ENCODE data around the gene CTSO. TPM values are rescaled to one million over a fixed set of nuclear protein-coding genes. Genes with fewer than 3 reads are reported as not detected.
A peak's percentile ranks its signal among the peaks of the same experiment; 100 is the strongest.

CTSO gene, protein sequence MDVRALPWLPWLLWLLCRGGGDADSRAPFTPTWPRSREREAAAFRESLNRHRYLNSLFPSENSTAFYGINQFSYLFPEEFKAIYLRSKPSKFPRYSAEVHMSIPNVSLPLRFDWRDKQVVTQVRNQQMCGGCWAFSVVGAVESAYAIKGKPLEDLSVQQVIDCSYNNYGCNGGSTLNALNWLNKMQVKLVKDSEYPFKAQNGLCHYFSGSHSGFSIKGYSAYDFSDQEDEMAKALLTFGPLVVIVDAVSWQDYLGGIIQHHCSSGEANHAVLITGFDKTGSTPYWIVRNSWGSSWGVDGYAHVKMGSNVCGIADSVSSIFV
- total RNA-seq, result 10.8 and 12.2 TPM in 2 replicates

DNA sequence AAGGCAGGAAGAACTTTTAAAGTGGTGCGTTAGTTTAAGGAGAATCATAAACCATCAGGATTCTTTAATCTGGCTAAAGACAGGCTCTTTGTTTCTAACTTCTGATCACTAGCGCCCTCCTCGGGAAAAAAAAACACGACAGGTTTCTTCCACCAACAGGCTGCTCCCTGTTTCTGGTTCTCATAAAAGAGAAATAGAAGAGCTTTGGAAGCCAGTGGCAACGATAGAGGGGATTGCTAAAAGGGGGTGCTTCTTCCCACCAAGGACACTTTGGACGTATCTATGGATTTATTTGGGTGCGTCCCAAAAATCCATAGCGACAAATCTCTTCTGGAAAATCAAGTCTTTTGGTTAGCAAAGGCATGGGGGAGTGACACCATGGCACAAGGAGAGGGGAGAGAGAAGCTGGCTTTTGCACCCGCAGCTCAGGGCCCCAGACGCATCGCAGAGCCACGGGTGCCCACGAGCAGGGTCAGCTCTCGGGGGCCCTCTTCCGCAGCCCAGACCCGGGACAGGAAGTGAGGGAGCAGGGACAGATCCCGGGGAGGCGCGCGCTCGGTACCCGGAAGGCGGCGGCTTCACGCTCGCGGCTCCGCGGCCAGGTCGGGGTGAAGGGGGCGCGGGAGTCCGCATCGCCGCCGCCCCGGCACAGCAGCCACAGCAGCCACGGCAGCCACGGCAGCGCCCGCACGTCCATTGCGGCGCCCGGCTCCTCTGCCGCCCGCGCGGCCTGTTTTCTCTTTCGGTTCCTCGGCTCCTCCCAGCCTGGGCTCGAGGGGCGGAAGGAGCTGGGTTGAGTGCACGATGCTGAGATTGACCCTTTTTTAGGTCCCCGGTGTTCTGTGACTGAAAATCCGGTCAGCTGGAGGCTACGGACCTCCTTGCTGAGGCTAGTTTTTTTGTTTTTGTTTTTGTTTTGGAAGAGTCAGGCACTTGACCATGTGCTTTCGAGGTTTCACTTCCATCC, at the start of gene CTSO:
Gene CTSO (minus strand): TSS at position 716 of the 967 bp plus-strand sequence. CDS start 19 bp downstream, at position 697.
- peak; percentile 87 for DNase-seq (ENCODE audit: low read depth)
- TF ChIP-seq, protein P1, sequence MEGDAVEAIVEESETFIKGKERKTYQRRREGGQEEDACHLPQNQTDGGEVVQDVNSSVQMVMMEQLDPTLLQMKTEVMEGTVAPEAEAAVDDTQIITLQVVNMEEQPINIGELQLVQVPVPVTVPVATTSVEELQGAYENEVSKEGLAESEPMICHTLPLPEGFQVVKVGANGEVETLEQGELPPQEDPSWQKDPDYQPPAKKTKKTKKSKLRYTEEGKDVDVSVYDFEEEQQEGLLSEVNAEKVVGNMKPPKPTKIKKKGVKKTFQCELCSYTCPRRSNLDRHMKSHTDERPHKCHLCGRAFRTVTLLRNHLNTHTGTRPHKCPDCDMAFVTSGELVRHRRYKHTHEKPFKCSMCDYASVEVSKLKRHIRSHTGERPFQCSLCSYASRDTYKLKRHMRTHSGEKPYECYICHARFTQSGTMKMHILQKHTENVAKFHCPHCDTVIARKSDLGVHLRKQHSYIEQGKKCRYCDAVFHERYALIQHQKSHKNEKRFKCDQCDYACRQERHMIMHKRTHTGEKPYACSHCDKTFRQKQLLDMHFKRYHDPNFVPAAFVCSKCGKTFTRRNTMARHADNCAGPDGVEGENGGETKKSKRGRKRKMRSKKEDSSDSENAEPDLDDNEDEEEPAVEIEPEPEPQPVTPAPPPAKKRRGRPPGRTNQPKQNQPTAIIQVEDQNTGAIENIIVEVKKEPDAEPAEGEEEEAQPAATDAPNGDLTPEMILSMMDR (IDR thresholded peaks at IDR 0.05; ENCODE audit: insufficient read depth, low read depth, low read length), result peak; percentile 68
- peak within 1 kb of the TSS; percentile 69 for H3K4me3 ChIP-seq (ENCODE audit: low read depth, low read length)

DNA sequence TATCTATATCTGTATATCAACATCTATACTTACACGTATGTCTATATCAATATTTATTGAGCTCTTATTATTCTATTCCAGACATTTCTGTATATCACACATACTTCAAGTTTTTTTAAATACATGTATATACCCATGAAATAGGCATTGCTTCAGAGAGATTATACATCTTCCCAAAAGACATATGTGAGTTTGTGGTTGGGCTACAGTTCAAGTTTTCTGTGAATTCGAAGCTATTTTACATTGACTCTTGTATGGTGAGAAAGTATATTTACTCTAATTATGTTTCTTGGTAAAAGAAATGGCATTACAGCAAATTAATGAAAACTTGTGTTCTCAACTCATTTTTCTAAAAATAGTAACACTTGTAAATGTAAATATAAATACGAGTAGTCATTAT, 46.8 kb upstream of the CTSO start:
- no peak overlapping the region for H3K4me3 ChIP-seq (ENCODE audit: low read depth, low read length)
- no peak for DNase-seq (ENCODE audit: low read depth)
- TF ChIP-seq, protein P1 (IDR thresholded peaks at IDR 0.05; ENCODE audit: insufficient read depth, low read depth, low read length), result no peak

DNA sequence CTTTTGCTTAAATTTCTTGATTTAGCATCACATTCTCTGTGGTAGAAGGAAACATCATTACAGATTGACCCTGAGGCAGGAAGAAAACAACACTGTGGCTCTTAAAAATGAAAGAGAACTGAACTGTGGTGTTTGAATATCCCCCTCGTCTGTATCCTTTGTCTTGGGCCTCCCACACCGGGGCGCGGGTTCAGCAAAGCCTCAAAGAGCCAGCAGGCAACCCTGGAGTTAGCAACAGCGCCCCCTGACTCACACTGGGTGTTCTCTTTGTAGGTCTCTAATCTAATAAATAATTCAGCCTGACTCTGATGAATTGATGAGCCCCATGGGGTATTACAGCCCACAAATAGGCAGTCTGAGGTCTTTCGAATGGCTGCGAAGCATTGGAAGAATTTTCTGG, 46.1 kb upstream of the CTSO start:
- TF ChIP-seq, protein P1 (IDR thresholded peaks at IDR 0.05; ENCODE audit: insufficient read depth, low read depth, low read length), result peak; percentile 47
- H3K4me3 ChIP-seq (ENCODE audit: low read depth, low read length), result no peak overlapping the region
- peak; percentile 2 for DNase-seq (ENCODE audit: low read depth)

DNA sequence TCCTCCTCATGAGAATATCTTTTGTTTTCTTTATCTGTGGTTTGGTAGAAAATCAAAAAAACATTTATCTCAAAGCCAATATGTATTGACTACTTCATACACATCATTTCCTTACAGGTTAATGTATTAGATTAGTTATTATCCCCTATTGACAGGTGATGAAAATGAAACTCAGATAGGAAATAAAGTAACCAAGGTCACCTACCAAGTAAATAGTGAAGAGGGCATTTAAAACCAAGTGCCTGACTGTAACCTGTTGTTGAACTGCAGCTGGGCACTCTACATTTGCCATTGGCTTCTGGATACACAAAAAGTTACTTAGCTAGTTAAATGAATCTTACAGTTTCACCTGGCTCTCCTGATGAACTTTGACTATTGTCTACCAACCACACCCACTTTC, 41.4 kb upstream of the CTSO start:
- DNase-seq (ENCODE audit: low read depth), result no peak
- TF ChIP-seq, protein P1 (IDR thresholded peaks at IDR 0.05; ENCODE audit: insufficient read depth, low read depth, low read length), result no peak
- H3K4me3 ChIP-seq (ENCODE audit: low read depth, low read length), result no peak overlapping the region

DNA sequence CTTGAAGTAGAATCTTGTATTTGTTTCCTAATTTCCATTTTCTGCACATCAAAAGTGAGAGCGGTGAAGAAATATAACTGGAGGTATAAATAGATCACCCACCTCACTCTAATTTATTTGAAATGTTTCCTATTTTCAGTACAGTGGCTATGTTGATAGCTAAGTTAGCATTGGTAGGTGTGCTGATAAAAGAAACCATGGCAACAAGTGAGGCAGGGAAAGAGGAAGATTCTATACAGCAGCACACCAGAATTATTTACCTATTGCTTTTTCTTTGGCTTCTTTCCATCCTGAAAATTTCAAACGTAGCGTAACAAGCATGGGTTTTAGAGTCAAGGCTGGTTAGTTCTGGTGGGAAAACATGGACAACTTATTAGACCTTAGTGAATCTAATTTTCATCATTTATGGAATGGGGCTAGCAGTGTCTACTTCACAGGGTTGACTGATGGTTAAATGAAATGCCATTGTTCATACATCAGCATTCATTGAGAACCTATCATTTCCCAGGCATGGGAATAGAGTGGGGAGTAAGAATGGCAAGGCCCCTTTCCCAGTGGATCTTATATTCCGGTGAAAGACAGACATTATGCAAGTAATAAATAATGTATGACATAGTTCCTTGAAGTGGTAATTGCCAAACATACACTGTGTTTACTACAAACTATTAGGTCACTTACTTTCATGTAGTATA, 30.6 kb upstream of the CTSO start:
- no peak overlapping the region for H3K4me3 ChIP-seq (ENCODE audit: low read depth, low read length)
- no peak for DNase-seq (ENCODE audit: low read depth)
- TF ChIP-seq, protein P1 (IDR thresholded peaks at IDR 0.05; ENCODE audit: insufficient read depth, low read depth, low read length), result no peak

DNA sequence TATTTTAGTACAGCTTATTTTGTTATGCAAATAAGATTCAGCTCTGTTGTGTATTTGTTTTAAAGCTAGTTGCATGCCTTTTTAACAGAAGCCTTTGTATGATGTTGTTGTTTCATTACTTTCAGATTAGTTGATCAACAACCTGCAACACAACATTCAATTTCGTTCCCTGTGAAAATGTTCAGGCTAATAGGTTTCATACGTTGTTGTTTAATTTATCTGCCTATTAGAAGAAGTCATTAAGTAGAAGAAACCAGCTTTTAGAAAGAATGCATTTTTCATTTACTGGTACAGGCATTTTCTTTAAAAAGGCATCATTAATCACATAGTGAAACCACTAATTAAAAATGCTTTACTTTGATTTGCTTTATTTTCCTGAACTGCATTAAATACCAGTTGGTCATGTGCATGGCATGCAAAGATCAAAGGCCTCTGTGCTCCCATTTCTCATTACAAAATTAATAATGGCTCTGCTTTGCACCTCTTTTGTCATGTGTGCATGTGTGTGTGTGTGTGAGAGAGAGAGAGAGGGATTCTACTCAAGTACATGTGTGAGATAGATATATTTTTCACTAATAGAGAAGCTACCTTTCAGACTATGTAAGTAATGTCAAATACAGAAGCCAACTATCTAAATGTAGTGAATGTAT, 29.2 kb upstream of the CTSO start:
- no peak overlapping the region for H3K4me3 ChIP-seq (ENCODE audit: low read depth, low read length)
- DNase-seq (ENCODE audit: low read depth), result no peak
- TF ChIP-seq, protein P1 (IDR thresholded peaks at IDR 0.05; ENCODE audit: insufficient read depth, low read depth, low read length), result no peak
